Mucosa of descending colon (tissue), 3 donors: ENCODE results near the gene PDGFD. TPM values are rescaled to one million over a fixed set of nuclear protein-coding genes. Genes with fewer than 3 reads are reported as not detected.

Experiments used
- ATAC-seq: fragments of 200-7000 bp; cut with Tn5 transposase; one replicate; pipeline ENCODE4 v1.9.1; 2020; ENCODE audit warnings: mild to moderate bottlenecking, moderate library complexity
- DNase-seq, 3 donors: peaks; one replicate each; pipeline ENCODE4 v3.0.0-alpha.2; 2020
- H3K36me3 ChIP-seq: fragments of 200-600 bp; one replicate; pipeline ENCODE4 v1.8.0; 2021; ENCODE audit warnings: low read depth, mild to moderate bottlenecking
- H3K4me1 ChIP-seq: fragments of 200-600 bp; one replicate; pipeline ENCODE4 v1.8.0; 2021; ENCODE audit warnings: low read depth, mild to moderate bottlenecking
- H3K4me3 ChIP-seq: fragments of 200-600 bp; one replicate; pipeline ENCODE4 v1.8.0; 2021; ENCODE audit warnings: mild to moderate bottlenecking
- H3K9me3 ChIP-seq: fragments of 200-600 bp; one replicate; pipeline ENCODE4 v1.8.0; 2021; ENCODE audit warnings: mild to moderate bottlenecking
- intact Hi-C, 2 donors: fragments of 100-400 bp; cut with DNase I in 1 of 2; cut with micrococcal nuclease in 1 of 2; formaldehyde crosslinking; loops; one replicate each; pipeline versions ENCODE4 v1.11.0 to v1.11.1; 2022; cut with DNase I, micrococcal nuclease
- total RNA-seq, 3 donors: library from RNA; stranded (reverse); fragmentation: NEBNext Ultra II Directional in 2 of 3; extraction: Animal tissue kit (Norgen Biotek cat#: 25700) in 2 of 3; gene quantifications; one replicate each; pipeline versions ENCODE4 v1.2.1 to v1.2.4, GENCODE V29; 2021 to 2023
- TF ChIP-seq, protein P1 (sequence below): fragments of 200-600 bp; IDR thresholded peaks from one replicate; pipeline ENCODE4 v1.8.0; 2022; ENCODE audit warnings: antibody characterized with exemption, mild to moderate bottlenecking
- donor health status: DM: no; HTN: no; CAD: no; lungs with moderate emphysema.
- donor health status: DM: no; HTN: no; CAD: no.
- donor health status: DM: no; HTN: yes; CAD: no.

Gene PDGFD
- total RNA-seq, 3 donors from 2014 or later: 3.4 to 6.9 (median 5.7) TPM

GRCh38 chr11:103907136-103907535, 256.8 kb downstream of the PDGFD start:
- DNase-seq (no peak), ATAC-seq (no peak)
- no peaks in the 10 kb centered on the region for H3K36me3 ChIP-seq
- TF ChIP-seq, protein P1, sequence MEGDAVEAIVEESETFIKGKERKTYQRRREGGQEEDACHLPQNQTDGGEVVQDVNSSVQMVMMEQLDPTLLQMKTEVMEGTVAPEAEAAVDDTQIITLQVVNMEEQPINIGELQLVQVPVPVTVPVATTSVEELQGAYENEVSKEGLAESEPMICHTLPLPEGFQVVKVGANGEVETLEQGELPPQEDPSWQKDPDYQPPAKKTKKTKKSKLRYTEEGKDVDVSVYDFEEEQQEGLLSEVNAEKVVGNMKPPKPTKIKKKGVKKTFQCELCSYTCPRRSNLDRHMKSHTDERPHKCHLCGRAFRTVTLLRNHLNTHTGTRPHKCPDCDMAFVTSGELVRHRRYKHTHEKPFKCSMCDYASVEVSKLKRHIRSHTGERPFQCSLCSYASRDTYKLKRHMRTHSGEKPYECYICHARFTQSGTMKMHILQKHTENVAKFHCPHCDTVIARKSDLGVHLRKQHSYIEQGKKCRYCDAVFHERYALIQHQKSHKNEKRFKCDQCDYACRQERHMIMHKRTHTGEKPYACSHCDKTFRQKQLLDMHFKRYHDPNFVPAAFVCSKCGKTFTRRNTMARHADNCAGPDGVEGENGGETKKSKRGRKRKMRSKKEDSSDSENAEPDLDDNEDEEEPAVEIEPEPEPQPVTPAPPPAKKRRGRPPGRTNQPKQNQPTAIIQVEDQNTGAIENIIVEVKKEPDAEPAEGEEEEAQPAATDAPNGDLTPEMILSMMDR: no peak
- intact Hi-C loops: no loop called here
- no peak overlapping the region for H3K4me3 ChIP-seq
- no peaks in the 10 kb centered on the region for H3K4me1 ChIP-seq
- peaks cover under 1% of the 10 kb centered on the region for H3K9me3 ChIP-seq

GRCh38 chr11:103906291-103906867, 257.6 kb downstream of the PDGFD start:
- ATAC-seq (no peak), DNase-seq (no peak)
- H3K9me3 ChIP-seq: no peaks in the 10 kb centered on the region
- TF ChIP-seq, protein P1: no peak
- intact Hi-C loops: no loop called here
- H3K4me1 ChIP-seq: no peaks in the 10 kb centered on the region
- H3K4me3 ChIP-seq: no peak overlapping the region
- no peaks in the 10 kb centered on the region for H3K36me3 ChIP-seq

DNA sequence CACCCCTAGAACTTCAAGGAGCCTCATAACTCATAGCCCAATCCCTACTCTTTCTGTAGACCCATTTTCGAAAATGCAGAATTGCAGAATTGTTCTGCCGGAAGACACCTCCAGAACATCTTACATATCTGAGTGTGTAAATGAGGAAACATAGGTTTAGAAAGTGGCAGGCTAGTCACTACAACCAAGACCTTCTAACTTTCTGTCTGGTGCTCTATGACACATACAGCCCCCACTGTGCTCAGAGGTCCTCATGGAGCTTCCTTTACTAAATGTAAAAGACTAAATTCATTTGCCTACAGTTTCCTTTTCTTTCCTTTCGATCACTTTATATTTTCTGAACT, 259.7 kb downstream of the PDGFD start:
- TF ChIP-seq, protein P1: no peak
- ATAC-seq (no peak), DNase-seq (no peak)
- no peak overlapping the region for H3K4me3 ChIP-seq
- no peaks in the 10 kb centered on the region for H3K4me1 ChIP-seq
- no peaks in the 10 kb centered on the region for H3K9me3 ChIP-seq
- H3K36me3 ChIP-seq: no peaks in the 10 kb centered on the region
- intact Hi-C loops: no loop called here

DNA sequence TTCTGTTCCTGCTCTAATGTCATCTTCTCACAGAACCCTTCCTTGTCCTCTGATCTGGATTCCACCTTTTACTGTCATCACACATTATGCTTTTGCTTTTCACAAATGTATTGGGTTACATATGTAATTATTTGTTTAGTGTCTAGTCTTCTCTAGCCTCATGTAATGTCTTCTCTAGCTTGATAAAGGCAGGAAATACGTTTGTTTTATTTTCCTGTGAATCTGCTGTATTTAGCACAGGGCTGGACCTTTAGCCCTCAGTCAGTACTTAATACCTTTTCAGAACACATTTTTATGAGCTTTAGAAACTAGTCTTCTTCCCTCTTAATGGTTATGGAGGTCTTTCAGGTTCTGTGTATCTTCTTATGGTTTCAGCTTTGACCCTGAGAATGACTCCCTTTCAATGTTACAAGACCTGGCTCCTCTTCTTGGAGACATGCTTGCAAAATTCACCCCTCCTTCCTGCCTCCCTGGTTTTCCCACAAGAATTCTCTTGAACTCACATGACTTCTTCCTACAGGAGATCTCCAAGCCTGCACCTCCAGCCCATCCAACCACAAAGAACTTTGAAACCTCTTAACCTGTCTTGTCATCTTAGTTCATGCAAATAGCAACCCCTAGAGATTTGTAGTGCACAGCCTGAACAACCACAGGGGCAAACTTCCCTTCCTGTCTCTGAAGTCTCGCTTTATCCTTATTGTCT, 260.2 kb downstream of the PDGFD start:
- intact Hi-C loops: no loop called here
- no peaks in the 10 kb centered on the region for H3K4me1 ChIP-seq
- TF ChIP-seq, protein P1: no peak
- no peak overlapping the region for H3K4me3 ChIP-seq
- no peaks in the 10 kb centered on the region for H3K36me3 ChIP-seq
- no peaks in the 10 kb centered on the region for H3K9me3 ChIP-seq
- ATAC-seq (peak; percentile 38), DNase-seq (no peak)

DNA sequence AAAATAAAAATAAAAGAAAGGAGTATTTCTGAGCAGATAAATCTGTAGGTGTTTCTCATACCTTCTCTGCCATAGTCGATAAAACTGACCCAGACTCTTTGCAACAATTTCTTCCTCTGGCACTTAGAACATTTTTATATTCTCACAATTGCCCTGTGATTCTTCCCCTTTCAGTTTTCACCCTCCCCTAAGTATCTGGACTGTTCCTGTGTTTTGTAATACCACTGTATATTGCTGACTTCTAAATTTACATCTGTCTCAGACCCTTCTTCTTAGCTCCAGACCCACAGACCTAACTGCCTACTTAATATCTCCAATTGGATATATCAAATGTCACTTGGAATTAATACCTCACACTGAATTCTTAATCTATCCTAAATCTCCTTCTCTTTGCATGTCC, 261.0 kb downstream of the PDGFD start:
- H3K9me3 ChIP-seq: no peaks in the 10 kb centered on the region
- H3K4me1 ChIP-seq: no peaks in the 10 kb centered on the region
- intact Hi-C loops: no loop called here
- ATAC-seq (no peak), DNase-seq (no peak)
- no peaks in the 10 kb centered on the region for H3K36me3 ChIP-seq
- no peak overlapping the region for H3K4me3 ChIP-seq
- TF ChIP-seq, protein P1: no peak
